Glomerular visceral epithelial cell (primary cell): Measurements from ENCODE around the gene MS4A13.
"Not testable (repeated sequence)": the region's sequence is repeated elsewhere in the genome, so short reads cannot be mapped to it uniquely, and the experiment has no call there.

Experiments used
- DNase-seq: peaks from one replicate; pipeline ENCODE4 v3.0.0-alpha.2; 2016; ENCODE audit errors: extremely low spot score

Gene MS4A13

GRCh38 chr11:60515144-60515855, at the start of gene MS4A13:
MS4A13 (plus strand) TSS chr11:60515392; CDS start chr11:60518084, 2,692 bp downstream.
- DNase-seq, result no peak

- no peak for DNase-seq
These were observed 46.4 kb upstream of the MS4A13 start for GRCh38 chr11:60468829-60469228.

- DNase-seq, result no peak
These were observed 45.5 kb upstream of the MS4A13 start for GRCh38 chr11:60469723-60470122.

GRCh38 chr11:60477035-60477445, 38.2 kb upstream of the MS4A13 start:
- no peak for DNase-seq

GRCh38 chr11:60482361-60482760, 32.8 kb upstream of the MS4A13 start:
- no peak for DNase-seq

- DNase-seq, result no peak
These were observed 29.2 kb upstream of the MS4A13 start for GRCh38 chr11:60485987-60486386.

GRCh38 chr11:60492488-60493009, 22.6 kb upstream of the MS4A13 start, which contains the start of gene MS4A12:
MS4A12 (plus strand) TSS chr11:60492778; CDS start chr11:60497319, 4,541 bp downstream.
- no peak for DNase-seq

GRCh38 chr11:60493454-60493853, 21.7 kb upstream of the MS4A13 start:
- no peak for DNase-seq

- DNase-seq, result no peak
These were observed 16.8 kb upstream of the MS4A13 start for GRCh38 chr11:60498399-60498798.

DNA sequence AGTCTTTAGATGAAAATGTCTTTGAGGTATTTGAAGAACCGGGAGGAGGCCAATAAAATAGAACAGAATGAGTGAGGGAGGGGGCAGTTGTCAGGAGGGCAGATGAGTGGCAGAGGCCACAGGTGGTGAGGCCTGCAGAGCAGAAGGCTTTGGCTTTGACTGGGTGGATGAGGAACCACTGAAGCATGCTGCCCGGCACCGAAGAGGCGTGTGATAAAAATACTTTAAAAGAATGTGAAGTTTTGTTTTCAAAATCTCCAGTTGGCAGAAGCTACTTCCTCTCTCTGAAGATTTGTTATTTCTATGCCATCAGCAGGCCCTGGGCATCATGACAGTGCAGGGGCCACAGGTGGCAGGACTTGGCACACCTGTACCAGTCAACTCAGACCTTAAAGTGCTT, 16.3 kb upstream of the MS4A13 start:
- peak; percentile 35 for DNase-seq

- DNase-seq, result peak; percentile 50
These were observed 14.8 kb upstream of the MS4A13 start for GRCh38 chr11:60500276-60500910.

- DNase-seq, result no peak
These were observed 12.9 kb upstream of the MS4A13 start for GRCh38 chr11:60502221-60502775.

DNA sequence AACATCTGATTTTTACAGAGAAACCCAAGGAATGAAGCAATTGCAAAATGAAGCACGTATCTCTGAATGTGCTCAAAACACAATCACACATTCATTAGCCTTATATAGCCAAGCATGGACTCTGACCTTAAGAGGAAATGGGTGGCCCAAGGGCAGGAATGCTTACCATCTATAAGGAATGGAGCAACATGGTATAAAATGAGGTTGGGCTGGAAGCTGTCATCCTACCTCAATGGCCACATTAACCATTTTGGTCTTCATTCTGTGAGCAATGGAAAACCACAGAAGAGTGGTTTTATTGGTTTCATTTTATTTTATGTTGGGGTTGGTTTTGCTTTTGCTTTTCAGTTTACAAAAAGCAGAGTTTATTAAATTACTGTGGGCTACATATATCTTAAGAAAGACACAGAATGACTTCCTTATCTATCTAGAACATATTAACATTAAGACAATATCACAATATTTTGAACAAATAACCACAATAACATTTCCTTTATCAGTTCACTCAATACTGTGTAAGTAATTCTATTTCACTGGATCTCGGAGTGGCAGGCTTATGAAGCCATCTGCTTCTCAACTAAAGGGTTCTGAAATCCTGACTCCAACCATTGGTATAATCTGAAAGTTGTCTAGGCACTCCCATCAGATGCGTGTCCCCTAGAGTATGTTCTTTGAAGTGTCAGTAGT, 10.8 kb upstream of the MS4A13 start:
- DNase-seq, result no peak

DNA sequence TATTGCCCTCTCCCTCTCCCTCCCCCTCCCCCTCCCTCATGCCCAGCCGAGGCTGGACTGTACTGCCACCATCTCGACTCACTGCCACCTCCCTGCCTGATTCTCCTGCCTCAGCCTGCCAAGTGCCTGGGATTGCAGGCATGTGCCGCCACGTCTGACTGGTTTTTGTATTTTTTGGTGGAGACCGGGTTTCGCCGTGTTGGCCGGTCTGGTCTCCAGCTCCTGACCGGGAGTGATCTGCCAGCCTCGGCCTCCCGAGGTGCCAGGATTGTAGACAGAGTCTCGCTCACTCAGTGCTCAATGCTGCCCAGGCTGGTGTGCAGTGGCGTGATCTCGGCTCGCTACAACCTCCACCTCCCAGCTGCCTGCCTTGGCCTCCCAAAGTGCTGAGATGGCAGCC, 5.6 kb upstream of the MS4A13 start:
- DNase-seq, result not testable (repeated sequence)

- not testable (repeated sequence) for DNase-seq
These were observed 5.0 kb upstream of the MS4A13 start for GRCh38 chr11:60510209-60510608.

DNA sequence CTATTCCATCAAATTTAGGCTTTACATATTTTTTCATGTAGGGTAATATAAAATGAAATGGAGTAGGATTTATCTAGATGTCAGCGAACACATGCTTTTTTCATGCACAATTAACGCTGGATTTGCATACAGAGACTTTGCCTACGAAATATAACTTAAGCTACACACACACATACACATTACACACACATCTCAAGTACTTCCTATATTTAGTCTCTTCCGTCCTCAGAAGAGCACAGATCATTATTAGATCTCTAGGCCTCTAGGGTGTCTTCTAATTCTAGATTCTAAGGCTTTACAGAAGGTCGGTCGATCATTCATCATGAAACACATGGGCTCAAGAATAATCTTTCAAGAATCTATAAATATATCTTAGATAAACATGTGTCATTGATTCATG, 3.8 kb upstream of the MS4A13 start:
- DNase-seq, result no peak

- DNase-seq, result no peak
These were observed 2.5 kb upstream of the MS4A13 start for GRCh38 chr11:60512651-60513225.

DNA sequence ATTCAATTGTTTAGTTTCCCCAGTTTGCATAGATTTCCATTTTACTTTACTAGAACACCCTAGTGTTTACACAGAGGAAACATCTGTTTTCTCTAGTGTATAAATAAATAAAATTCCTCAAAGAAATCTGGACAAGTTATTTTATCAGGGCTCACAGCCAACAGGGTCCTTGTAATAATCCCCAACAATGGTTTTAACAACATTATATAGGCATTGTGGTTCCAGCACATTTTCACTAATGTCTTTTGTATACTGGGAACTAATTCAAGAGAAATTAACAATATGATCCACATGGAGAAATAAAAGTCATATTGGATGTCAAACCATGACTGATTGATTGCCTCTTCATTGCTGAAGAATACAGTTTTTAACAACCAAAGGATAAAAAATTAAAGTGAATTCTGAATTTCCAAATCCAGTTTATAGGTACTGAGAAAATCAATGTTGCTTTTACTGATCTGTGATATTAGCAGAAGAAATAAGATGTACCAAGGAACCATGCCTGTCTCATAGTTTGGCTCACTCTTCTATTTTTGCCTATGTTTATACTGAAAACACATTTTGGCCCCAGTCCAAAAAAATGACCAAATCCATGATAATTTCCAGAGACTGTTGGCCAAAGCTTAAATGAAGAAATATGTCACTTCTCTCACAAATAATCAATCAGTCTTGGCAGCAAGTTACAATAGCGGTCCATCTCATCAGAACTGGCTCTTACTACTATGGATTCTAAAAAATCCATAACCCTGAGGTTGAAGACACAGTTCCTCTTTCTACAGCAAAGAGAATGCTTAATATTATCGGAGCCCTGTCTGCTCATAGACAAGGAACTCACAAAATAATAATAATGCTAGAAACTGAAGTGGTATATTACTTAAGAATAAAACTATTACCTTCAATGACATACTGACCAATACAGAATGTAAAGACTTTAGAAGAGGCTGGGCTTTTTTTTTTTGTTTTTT, 1.4 kb upstream of the MS4A13 start:
- DNase-seq, result no peak

- DNase-seq, result no peak
These were observed 13.3 kb downstream of the MS4A13 start for GRCh38 chr11:60528465-60528864.

DNA sequence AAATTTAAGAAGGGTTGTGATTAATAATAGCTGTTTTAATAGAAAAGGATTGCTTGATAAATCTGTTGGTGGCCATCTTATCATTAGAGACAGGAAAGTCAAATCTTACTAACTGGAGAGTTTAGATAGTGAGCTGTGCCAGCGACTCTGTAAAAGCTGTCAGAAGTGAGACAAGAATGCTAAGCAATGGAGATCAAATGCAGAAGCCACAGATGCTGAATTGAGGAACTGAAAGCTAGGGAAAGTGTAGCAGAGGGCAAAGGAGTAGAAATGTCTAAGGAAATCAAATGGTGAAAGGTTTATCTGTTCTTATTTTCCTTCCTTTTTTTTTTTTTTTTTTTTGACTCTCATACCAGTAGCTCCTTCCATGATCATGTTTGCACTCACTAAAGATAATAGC, 13.7 kb downstream of the MS4A13 start:
- DNase-seq, result no peak
